Stimulated activated CD4-positive, alpha-beta T cell treated with anti-CD3 and anti-CD28 coated beads, TNF-alpha, amount 100 ng/mL, for 4 hours (primary cell): Measurements from ENCODE around the gene ZNF578.
"Not testable (repeated sequence)": the region's sequence is repeated elsewhere in the genome, so short reads cannot be mapped to it uniquely, and the experiment has no call there.

ENCODE experiments used
- DNase-seq, 3 experiments: peaks; one replicate each; pipeline ENCODE4 v3.0.0-alpha.2; 2020; ENCODE audit warnings: low read depth in 3 of 3

ZNF578 gene

GRCh38 chr19:52453324-52454094 is at the start of gene ZNF578:
ZNF578 (plus strand) TSS chr19:52453553; CDS start chr19:52501846, 48,293 bp downstream.
- DNase-seq = peak; percentile 25 to 42 (median 38)

DNA sequence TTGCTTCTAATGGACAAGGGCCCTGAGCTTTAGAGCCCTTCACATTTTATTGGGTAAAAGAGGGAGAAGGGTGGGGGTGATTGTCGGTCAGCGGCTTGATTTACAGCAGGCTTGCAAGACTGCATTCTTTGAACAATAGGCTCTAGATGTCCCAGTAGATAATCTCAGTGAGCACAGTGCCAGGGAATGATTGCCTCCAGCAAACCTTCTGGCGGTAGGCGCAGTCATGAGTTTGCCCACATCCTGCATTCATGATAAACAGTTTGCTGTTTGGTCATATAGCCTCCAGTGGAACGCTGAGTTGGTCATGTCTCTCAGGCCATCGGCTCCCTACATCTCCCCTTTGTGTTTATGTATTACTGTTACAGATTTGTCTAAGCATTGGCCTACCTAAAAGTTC is 43.1 kb upstream of the ZNF578 start:
- no peak for DNase-seq

GRCh38 chr19:52415711-52416110 is 37.6 kb upstream of the ZNF578 start:
- no peak for DNase-seq

DNA sequence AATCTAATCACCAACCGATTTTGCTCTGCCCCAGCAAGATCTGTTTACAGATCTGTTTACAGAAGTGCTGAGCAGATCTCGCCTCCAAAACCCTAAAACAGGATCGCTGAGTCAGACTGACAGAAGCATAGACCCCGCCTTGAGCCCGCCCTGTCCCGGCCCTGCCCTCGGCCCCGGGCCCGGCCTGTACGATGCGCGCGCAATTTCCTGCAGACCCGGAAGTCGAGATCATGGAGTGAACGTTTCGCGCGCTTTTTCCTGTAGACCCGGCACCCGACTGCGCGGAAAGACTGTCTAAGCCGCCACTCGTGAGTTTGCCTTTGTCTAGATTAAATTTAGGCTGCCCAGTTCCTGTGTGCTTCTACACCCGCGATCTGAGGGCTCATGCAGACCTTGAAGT is 24.4 kb upstream of the ZNF578 start, which contains the start of gene ZNF534:
Gene ZNF534, plus strand, starts transcription at position 212 of the 400 bp plus-strand sequence. CDS start 2,327 bp downstream, outside the sequence.
- no peak for DNase-seq

DNA sequence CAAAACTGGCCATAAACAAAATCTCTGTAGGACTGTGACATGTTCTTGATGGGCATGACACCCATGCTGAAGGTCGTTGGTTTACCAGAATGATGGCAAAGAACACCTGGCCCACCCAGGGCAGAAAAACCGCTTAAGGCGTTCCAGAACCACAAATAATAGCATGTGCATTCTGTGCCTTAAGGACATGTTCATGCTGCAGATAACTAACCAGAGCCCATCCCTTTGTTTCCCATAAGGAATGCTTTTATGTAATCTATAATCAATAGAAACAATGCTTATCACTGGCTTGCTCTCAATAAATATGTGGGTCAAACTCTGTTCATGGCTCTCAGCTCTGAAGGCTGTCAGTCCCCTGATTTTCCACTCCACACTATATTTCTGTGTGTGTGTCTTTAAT is 11.2 kb upstream of the ZNF578 start:
- DNase-seq = no peak

GRCh38 chr19:52444506-52444905 is 8.8 kb upstream of the ZNF578 start:
- no peak for DNase-seq

DNA sequence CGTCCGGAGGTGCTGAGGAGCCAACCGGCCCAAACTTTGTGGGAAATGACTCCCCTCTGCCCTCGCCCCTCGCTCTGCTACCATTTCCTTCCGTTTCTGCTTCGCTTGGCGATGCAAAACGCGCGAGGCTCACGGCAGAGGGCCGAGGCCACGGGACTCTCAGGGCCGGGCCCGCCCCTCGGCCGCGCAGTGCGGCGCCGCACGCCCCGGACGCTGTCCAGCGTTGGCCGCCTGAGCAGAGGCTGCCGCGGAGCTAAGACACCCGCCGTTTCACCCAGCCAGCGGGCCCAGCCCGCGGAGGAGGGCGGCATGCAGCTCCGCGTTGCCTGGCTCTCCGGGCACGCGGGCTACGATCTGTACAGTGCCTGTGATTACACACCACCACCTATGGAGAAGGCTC is 2.1 kb upstream of the ZNF578 start:
- no peak for DNase-seq

DNA sequence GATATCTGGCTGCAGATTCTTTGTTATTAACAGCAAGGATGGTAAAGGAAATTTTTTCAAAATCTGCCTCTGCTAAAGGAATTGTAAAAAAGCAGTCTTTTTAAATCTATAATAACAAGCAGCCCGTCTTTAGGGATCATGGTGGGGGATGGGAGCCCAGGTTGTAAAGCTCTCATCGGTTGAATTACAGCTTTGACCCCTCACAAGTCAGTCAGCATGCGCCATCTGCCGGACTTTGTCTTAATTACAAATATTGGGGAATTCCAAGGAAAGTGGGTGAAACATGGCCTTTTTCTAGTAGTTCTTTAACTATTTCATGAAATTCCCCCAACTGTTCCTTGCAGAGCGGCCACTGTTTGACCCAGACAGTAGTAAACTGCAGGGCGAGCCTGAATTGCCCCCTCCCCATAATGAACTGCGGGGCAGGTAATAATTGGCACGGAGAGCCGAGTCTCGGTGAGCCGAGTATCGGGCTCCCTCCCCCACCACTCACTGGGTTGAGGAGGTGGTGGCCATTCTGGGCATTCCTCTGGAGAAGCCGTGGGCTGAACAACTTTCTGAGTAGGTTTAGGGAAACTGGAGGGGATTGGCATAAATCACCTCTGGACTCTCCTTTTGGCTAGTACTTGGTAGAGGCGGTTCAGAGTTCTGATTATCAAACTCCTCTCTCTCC is 11.6 kb downstream of the ZNF578 start:
- no peak for DNase-seq

DNA sequence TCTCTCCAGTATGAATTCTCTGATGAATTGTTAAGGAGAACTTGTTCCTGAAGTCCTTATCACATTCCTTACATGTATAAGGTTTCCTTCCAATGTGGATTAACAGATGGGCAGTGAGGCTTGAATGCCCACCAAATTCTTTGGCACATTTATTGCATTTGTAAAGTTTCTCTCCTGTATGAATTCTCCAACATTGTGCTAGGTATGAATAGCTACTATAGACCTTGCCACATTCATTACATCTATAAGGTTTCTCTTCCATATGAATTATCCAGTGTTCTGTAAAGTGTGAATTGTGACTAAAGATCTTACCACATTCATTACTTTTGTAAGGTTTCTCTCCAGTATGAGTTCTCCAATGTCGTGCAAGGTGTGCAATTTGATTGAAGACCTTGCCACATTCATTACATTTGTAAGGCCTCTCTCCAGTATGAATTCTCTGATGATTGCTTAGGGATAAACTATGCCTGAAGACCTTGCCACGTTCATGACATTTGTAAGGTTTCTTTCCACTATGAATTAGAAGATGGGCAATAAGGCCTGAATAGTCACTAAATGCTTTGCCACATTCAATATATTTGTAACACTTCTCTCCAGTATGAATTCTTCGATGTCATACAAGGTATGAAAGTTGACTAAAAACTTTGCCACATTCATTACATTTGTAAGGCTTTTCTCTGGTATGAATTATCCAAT is 20.4 kb downstream of the ZNF578 start:
- DNase-seq = no peak

DNA sequence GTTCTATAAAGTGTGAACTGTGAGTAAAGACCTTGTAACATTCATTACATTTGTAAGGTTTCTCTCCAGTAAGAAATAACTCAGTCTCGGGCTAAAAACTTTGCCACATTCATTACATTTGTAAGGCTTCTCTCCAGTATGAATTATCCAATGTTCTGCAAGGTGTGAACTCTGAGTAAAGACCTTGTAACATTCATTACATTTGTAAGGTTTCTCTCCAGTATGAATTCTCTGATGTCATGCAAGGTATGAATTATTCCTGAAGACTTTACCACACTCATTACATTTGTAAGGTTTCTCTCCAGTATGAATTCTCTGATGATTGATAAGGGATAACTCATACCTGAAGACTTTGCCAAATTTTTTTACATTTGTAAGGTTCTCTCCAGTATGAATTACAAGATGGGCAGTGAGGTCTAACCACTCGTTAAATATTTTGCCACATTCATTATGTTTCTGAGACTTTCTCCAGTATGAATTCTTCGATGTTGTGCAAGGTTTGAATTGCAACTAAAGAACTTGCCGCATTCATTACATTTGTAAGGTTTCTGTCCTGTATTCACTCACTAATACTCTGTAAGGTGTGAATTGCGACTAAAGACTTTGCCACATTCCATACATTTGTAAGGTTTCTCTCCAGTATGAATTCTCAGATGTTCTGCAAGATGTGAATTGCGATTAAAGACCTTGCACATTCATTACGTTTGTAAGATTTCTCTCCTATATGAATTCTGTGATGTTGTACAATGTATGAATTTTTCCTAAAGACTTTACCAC is 21.2 kb downstream of the ZNF578 start:
- no peak for DNase-seq

DNA sequence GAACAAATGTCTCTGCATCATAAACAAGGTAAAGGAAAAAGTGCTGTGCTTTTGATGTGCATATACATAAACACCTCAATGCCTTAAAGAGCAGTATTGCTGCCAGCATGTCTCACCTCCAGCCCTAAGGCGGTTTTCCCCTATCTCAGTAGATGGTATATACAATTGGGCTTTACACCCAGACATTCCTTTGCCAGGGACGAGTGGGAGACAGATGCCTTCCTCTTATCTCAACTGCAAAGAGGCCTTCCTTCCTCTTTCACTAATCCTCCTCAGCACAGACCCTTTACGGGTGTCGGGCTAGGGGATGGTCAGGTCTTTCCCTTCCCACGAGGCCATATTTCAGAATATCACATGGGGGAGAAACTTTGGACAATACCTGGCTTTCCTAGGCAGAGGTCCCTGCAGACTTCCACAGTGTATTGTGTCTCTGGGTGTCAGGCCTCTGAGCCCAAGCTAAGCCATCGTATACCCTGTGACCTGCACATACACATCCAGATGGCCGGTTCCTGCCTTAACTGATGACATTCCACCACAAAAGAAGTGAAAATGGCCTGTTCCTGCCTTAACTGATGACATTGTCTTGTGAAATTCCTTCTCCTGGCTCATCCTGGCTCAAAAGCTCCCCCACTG is 30.9 kb downstream of the ZNF578 start:
- not testable (repeated sequence) for DNase-seq

GRCh38 chr19:52485064-52485463 is 31.7 kb downstream of the ZNF578 start:
- DNase-seq = not testable (repeated sequence)

- DNase-seq = not testable (repeated sequence)
Measured at GRCh38 chr19:52485561-52486240, 32.3 kb downstream of the ZNF578 start.

DNA sequence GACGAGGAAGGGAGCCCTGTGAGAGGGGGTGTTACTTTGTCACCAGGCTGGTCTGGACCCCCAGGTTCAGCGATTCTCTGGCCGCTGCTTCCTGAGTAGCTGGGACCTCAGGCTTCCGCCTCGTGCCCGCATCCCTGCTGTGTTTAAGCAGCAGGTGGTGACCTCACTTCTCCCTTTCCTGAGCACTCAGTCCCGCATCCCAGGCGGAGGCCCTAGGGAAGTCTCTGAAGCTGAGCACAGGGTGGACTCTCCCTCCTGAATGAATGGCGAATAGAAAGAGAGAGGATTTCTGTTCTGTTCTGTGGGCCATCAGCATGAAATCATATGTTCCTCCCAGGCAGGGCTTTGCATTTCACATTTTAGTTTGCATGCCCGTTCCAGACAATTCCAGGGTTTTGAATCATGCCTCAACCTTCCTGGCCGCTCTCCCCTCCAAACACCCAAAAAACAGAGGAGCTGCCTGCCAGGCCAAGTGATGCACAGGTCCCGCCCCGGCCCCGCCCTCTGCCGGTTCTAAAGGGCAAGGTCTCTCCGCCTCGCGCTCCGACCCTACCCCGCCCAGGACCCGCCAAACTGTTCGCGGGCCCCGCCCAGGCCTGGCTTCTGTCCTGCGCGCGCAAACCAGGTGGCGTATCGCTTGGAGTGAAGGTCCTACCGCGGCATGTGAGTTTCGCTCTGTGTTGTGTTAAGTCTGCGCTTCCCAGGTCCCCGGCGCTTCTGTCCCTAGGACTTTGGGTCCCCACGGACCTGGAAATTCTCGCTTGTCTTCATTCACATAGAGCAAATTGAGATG is 39.0 kb downstream of the ZNF578 start:
- DNase-seq = no peak

GRCh38 chr19:52492994-52493470 is 39.7 kb downstream of the ZNF578 start:
- no peak for DNase-seq

DNA sequence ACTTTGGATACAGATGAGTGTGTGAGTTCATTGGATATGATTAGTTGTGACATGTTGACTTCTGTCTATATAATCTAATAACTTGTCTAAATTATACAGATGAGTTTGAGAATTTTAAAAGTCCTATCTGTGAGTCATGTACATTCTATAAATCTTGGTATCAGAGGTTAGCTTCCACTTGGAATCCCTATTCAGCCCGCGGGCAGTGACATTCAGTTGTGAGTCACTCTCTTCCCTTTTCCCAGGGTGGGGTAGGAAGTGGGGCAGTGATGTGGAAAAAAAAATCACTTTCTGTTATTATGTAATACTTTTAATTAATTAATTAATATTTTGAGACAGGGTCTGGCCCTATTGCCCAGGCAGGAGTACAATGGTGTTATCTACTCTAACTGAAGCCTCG is 41.2 kb downstream of the ZNF578 start:
- DNase-seq = no peak

DNA sequence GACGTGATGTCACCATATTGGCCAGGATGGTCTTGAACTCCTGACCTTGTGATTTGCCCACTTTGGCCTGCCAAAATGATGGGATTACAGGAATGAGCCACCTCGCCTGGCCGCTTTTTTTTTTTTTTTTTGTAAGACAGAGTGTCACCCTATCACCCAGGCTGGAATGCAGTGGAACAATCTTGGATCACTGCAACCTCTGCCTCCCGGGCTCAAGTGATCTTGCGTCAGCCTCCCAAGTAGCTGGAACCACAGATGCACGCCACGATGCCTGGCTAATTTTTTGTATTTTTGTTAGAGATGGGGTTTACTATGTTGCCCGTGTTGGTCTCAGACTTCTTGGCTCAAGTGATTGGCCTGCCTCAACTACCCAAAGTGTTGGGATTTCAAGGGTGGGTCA is 45.2 kb downstream of the ZNF578 start:
- DNase-seq = no peak

GRCh38 chr19:52500474-52500873 is 47.1 kb downstream of the ZNF578 start:
- not testable (repeated sequence) for DNase-seq

DNA sequence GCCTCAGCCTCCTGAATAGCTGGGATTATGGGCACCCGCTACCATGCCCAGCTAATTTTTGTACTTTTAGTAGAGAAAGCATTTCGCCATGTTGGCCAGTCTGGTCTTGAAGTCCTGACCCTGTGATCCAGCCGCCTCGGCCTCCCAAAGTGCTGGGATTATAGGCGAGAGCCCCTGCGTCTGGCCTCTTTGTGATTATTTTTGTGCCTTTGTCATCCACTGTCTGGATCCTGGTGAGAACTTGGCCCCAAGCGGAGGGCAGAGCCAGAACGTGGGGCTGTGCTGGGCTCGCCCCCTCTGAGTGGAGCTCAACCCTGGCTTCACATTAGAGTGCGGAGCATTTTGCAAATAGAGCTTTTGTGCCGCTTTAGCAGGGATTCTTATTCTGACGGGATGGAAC is 47.6 kb downstream of the ZNF578 start:
- not testable (repeated sequence) for DNase-seq

- no peak for DNase-seq
Measured at GRCh38 chr19:52507266-52507665, 53.9 kb downstream of the ZNF578 start.
